Upper lobe of left lung (tissue), 4 donors: Measurements from ENCODE around the gene PCSK1N.
"Not testable (repeated sequence)": the region's sequence is repeated elsewhere in the genome, so short reads cannot be mapped to it uniquely, and the experiment has no call there.

Experiments used
- EP300 ChIP-seq, 4 donors: sonication (generic); formaldehyde crosslinking; IDR thresholded peaks; one replicate each; pipeline ENCODE4 v1.5.1; 2017; ENCODE audit warnings: antibody characterized with exemption in 4 of 4, control low read depth in 2 of 4
- TF ChIP-seq, protein P1 (sequence below), 6 experiments: fragments of 450-650 bp in 4 of 6; fragments of 200-600 bp in 2 of 6; sonication (generic) in 2 of 6; IDR thresholded peaks; one replicate each; pipeline ENCODE4 v1.5.1; 2016 to 2019; ENCODE audit warnings: antibody characterized with exemption in 6 of 6

DNA sequence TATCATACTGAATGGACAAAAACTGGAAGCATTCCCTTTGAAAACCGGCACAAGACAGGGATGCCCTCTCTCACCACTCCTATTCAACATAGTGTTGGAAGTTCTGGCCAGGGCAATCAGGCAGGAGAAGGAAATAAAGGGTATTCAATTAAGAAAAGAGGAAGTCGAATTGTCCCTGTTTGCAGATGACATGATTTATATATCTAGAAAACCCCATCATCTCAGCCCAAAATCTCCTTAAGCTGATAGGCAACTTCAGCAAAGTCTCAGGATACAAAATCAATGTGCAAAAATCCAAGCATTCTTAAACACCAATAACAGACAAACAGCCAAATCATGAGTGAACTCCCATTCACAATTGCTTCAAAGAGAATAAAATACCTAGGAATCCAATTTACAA lies 36.6 kb upstream of the PCSK1N start:
- TF ChIP-seq, protein P1, sequence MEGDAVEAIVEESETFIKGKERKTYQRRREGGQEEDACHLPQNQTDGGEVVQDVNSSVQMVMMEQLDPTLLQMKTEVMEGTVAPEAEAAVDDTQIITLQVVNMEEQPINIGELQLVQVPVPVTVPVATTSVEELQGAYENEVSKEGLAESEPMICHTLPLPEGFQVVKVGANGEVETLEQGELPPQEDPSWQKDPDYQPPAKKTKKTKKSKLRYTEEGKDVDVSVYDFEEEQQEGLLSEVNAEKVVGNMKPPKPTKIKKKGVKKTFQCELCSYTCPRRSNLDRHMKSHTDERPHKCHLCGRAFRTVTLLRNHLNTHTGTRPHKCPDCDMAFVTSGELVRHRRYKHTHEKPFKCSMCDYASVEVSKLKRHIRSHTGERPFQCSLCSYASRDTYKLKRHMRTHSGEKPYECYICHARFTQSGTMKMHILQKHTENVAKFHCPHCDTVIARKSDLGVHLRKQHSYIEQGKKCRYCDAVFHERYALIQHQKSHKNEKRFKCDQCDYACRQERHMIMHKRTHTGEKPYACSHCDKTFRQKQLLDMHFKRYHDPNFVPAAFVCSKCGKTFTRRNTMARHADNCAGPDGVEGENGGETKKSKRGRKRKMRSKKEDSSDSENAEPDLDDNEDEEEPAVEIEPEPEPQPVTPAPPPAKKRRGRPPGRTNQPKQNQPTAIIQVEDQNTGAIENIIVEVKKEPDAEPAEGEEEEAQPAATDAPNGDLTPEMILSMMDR (IDR thresholded peaks at IDR 0.05): not testable (repeated sequence)
- TF ChIP-seq EP300 (IDR thresholded peaks at IDR 0.05): not testable (repeated sequence)
